Type B pancreatic cell (in vitro differentiated cells): ENCODE data around the gene KRT82. TPM values are rescaled to one million over a fixed set of nuclear protein-coding genes. Genes with fewer than 3 reads are reported as not detected.

Source experiments
- DNase-seq: peaks from one replicate; pipeline ENCODE4 v3.0.0; 2021; ENCODE audit warnings: mixed read lengths; ENCODE audit not compliant: unreplicated experiment; ENCODE audit errors: extremely low spot score
- H3K27ac Mint-ChIP-seq: 2 replicates; pipeline ENCODE4 v1.8.0; 2021; ENCODE audit warnings: mild to moderate bottlenecking, mixed read lengths
- H3K27me3 Mint-ChIP-seq: 2 replicates; pipeline ENCODE4 v1.8.0; 2021; ENCODE audit warnings: mixed read lengths
- H3K36me3 Mint-ChIP-seq: 2 replicates; pipeline ENCODE4 v1.8.0; 2021; ENCODE audit warnings: mixed read lengths
- H3K4me1 Mint-ChIP-seq: one replicate; pipeline ENCODE4 v1.8.0; 2021; ENCODE audit warnings: mixed read lengths; ENCODE audit not compliant: unreplicated experiment
- H3K4me3 Mint-ChIP-seq: 2 replicates; pipeline ENCODE4 v1.8.0; 2021; ENCODE audit warnings: mild to moderate bottlenecking, mixed read lengths
- H3K9me3 Mint-ChIP-seq: 2 replicates; pipeline ENCODE4 v1.8.0; 2021; ENCODE audit warnings: mixed read lengths
- total RNA-seq: library from RNA; stranded (reverse); gene quantifications from 2 replicates; pipeline ENCODE4 v1.2.1, GENCODE V29; 2021; ENCODE audit warnings: low replicate concordance
- TF ChIP-seq, protein P1 (sequence below): fragments of 200-600 bp; sonication (generic); conservative IDR thresholded peaks from 2 replicates; pipeline ENCODE4 v1.5.0; 2021; ENCODE audit warnings: antibody characterized with exemption, mild to moderate bottlenecking

Gene KRT82
- total RNA-seq, 1 donor from 2014 or later = not detected

- Mint-ChIP-seq H3K4me1 (peaks cover 10% of the 10 kb centered on the region), H3K9me3 (no peaks in the 10 kb centered on the region), H3K4me3 (no peak overlapping the region), H3K36me3 (no peaks in the 10 kb centered on the region), H3K27ac (no peak overlapping the region), H3K27me3 (peaks cover 62% of the 10 kb centered on the region)
- DNase-seq = no peak
- TF ChIP-seq, protein P1, sequence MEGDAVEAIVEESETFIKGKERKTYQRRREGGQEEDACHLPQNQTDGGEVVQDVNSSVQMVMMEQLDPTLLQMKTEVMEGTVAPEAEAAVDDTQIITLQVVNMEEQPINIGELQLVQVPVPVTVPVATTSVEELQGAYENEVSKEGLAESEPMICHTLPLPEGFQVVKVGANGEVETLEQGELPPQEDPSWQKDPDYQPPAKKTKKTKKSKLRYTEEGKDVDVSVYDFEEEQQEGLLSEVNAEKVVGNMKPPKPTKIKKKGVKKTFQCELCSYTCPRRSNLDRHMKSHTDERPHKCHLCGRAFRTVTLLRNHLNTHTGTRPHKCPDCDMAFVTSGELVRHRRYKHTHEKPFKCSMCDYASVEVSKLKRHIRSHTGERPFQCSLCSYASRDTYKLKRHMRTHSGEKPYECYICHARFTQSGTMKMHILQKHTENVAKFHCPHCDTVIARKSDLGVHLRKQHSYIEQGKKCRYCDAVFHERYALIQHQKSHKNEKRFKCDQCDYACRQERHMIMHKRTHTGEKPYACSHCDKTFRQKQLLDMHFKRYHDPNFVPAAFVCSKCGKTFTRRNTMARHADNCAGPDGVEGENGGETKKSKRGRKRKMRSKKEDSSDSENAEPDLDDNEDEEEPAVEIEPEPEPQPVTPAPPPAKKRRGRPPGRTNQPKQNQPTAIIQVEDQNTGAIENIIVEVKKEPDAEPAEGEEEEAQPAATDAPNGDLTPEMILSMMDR = no peak
Measured at GRCh38 chr12:52446367-52447045, 40.4 kb upstream of the KRT82 start.

GRCh38 chr12:52445876-52446275, 39.7 kb upstream of the KRT82 start:
- TF ChIP-seq, protein P1 = no peak
- Mint-ChIP-seq H3K9me3 (no peaks in the 10 kb centered on the region), H3K4me1 (peaks cover 16% of the 10 kb centered on the region), H3K27me3 (peaks cover 65% of the 10 kb centered on the region), H3K36me3 (no peaks in the 10 kb centered on the region), H3K4me3 (no peak overlapping the region), H3K27ac (no peak overlapping the region)
- no peak for DNase-seq

- Mint-ChIP-seq H3K4me3 (no peak overlapping the region), H3K9me3 (no peaks in the 10 kb centered on the region), H3K27ac (peak overlapping the region; percentile 56), H3K27me3 (peaks cover 61% of the 10 kb centered on the region), H3K4me1 (peaks cover 20% of the 10 kb centered on the region), H3K36me3 (no peaks in the 10 kb centered on the region)
- DNase-seq = no peak
- TF ChIP-seq, protein P1 = no peak
Measured at GRCh38 chr12:52444647-52445595, 38.8 kb upstream of the KRT82 start.

DNA sequence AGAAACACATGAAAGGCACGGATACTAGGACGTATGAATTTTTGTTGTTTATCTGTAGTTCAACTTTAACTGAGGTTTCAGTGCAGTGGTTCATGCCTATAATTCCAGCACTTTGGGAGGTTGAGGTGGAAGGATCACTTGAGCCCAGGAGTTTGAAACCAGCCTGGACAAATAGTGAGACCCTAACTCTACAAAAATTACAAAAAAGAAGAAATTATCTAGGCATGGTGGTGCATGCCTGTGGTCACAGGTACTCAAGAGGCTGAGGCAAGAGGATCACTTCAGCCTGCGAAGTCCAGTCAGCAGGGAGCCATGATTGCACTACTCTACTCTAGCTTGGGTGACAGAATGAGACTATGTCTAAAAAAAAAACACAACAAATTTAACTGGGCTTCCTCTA, 37.8 kb upstream of the KRT82 start:
- H3K9me3 Mint-ChIP-seq = no peaks in the 10 kb centered on the region
- H3K27me3 Mint-ChIP-seq = peaks cover 53% of the 10 kb centered on the region
- no peak overlapping the region for H3K27ac Mint-ChIP-seq
- no peak for DNase-seq
- peaks cover 20% of the 10 kb centered on the region for H3K4me1 Mint-ChIP-seq
- H3K4me3 Mint-ChIP-seq = no peak overlapping the region
- no peaks in the 10 kb centered on the region for H3K36me3 Mint-ChIP-seq
- TF ChIP-seq, protein P1 = no peak

GRCh38 chr12:52442600-52443061, 36.5 kb upstream of the KRT82 start:
- H3K27me3 Mint-ChIP-seq = peaks cover 45% of the 10 kb centered on the region
- no peak overlapping the region for H3K4me3 Mint-ChIP-seq
- DNase-seq = no peak
- H3K4me1 Mint-ChIP-seq = peaks cover 20% of the 10 kb centered on the region
- H3K36me3 Mint-ChIP-seq = no peaks in the 10 kb centered on the region
- H3K27ac Mint-ChIP-seq = no peak overlapping the region
- no peaks in the 10 kb centered on the region for H3K9me3 Mint-ChIP-seq
- TF ChIP-seq, protein P1 = no peak
